ENCODE results near the gene TCF23. TPM values are rescaled to one million over a fixed set of nuclear protein-coding genes. Genes with fewer than 3 reads are reported as not detected.
"Not testable (repeated sequence)": the region's sequence is repeated elsewhere in the genome, so short reads cannot be mapped to it uniquely, and the experiment has no call there.

Gene TCF23
- total RNA-seq, 2 donors from 2014 or later = not detected

DNA sequence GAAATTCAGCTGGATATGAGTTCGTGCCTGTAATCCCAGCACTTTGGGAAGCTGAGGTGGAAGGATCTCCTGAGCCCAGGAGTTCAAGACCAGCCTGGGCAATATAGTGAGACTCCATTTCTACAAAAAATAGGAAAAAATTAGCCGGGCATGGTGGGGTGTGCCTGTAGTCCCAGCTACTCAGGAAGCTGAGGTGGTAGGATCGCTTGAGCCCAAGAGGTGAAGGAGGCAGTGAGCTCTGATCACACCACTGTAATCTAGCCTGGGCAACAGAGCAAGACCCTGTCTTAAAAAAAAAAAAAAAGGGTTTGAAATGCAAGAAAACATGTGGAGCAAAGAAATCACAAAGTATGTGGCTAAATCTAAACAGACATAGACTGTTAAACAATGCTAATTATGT, 39.7 kb upstream of the TCF23 start:
- no peaks in the 10 kb centered on the region for H3K9me3 Mint-ChIP-seq
- 90 to 91% methylated on average over 3 of the region's 3 CpGs for WGBS, 2 experiments (ENCODE audit: insufficient coverage in 1 of 2, insufficient read length in 1 of 2)
- no peaks in the 10 kb centered on the region for H3K36me3 ChIP-seq (ENCODE audit: control insufficient read depth, insufficient read depth, low read length)

DNA sequence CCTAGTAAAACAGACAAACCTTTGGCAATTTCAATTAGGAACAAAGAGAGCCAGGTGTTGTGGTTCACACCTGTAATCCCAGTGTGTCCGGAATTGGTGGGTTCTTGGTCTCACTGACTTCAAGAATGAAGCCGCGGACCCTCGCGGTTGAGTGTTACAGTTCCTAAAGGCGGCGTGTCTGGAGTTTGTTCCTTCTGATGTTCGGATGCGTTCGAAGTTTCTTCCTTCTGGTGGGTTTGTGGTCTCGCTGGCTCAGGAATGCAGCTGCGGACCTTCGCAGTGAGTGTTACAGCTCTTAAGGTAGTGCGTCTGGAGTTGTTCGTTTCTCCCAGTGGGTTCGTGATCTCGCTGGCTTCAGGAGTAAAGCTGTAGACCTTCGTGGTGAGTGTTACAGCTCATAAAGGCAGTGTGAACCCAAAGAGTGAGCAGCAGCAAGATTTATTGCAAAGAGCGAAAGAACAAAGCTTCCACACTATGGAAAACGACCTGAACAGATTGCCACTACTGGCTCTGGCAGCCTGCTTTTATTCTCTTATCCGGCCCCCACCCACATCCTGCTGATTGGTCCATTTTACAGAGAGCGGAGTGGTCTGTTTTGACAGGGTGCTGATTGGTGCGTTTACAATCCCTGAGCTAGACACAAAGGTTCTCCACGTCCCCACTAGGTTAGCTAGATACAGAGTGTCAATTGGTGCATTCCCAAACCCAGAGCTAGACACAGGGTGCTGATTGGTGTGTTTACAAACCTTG, 38.0 kb upstream of the TCF23 start:
- WGBS, 2 experiments (ENCODE audit: insufficient coverage in 1 of 2, insufficient read length in 1 of 2) = 93 to 96% methylated on average over 19 to 24 of the region's 24 CpGs

More for the DNA sequence above, 39.7 kb upstream of the TCF23 start:
- H3K4me1 ChIP-seq (ENCODE audit: control insufficient read depth, insufficient read depth, low read length) = no peaks in the 10 kb centered on the region
- no peak overlapping the region for H3K4me3 Mint-ChIP-seq
- no peak overlapping the region for H3K4me3 ChIP-seq (ENCODE audit: low read length)
- H3K27ac ChIP-seq (ENCODE audit: low read depth, low read length) = no peak overlapping the region
- H3K27me3 ChIP-seq (ENCODE audit: control insufficient read depth, insufficient read depth, low read length, poor library complexity, severe bottlenecking) = peaks cover 6% of the 10 kb centered on the region
- TF ChIP-seq, protein P1, sequence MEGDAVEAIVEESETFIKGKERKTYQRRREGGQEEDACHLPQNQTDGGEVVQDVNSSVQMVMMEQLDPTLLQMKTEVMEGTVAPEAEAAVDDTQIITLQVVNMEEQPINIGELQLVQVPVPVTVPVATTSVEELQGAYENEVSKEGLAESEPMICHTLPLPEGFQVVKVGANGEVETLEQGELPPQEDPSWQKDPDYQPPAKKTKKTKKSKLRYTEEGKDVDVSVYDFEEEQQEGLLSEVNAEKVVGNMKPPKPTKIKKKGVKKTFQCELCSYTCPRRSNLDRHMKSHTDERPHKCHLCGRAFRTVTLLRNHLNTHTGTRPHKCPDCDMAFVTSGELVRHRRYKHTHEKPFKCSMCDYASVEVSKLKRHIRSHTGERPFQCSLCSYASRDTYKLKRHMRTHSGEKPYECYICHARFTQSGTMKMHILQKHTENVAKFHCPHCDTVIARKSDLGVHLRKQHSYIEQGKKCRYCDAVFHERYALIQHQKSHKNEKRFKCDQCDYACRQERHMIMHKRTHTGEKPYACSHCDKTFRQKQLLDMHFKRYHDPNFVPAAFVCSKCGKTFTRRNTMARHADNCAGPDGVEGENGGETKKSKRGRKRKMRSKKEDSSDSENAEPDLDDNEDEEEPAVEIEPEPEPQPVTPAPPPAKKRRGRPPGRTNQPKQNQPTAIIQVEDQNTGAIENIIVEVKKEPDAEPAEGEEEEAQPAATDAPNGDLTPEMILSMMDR (conservative IDR thresholded peaks at IDR 0.05) = no peak
- no peaks in the 10 kb centered on the region for H3K9me3 ChIP-seq (ENCODE audit: control insufficient read depth, low read length)
- no peaks in the 10 kb centered on the region for H3K36me3 Mint-ChIP-seq (ENCODE audit: low read depth)
- peaks cover 8% of the 10 kb centered on the region for H3K27me3 Mint-ChIP-seq (ENCODE audit: insufficient read depth)
- no peak for DNase-seq
- no peak overlapping the region for H3K27ac Mint-ChIP-seq
- H3K9ac ChIP-seq (ENCODE audit: extremely low read depth, low read length, poor library complexity, severe bottlenecking) = no peak overlapping the region
- H3K4me1 Mint-ChIP-seq = no peaks in the 10 kb centered on the region

DNA sequence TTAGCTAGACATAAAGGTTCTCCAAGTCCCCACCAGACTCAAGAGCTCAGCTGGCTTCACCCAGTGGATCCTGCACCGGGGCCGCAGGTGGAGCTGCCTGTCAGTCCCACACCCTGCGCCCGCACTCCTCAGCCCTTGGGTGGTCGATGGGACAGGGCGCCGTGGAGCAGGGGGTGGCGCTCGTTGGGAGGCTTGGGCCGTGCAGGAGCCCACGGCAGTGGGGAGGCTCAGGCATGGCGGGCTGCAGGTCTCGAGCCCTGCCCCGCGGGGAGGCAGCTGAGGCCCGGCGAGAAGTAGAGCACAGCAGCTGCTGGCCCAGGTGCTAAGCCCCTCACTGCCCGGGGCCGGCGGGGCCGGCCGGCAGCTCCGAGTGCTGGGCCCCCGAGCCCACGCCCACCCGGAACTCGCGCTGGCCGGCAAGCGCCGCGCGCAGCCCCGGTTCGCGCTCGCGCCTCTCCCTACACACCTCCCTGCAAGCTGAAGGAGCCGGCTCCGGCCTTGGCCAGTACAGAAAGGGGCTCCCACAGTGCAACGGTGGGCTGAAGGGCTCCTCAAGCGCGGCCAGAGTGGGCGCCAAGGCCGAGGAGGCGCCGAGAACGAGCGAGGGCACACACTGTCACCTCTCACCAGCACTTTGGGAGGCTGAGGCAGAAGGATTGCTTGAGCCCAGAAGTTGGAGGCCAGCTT, 37.3 kb upstream of the TCF23 start:
- H3K36me3 ChIP-seq (ENCODE audit: control insufficient read depth, insufficient read depth, low read length); H3K9me3 Mint-ChIP-seq; H3K9me3 ChIP-seq (ENCODE audit: control insufficient read depth, low read length); H3K36me3 Mint-ChIP-seq (ENCODE audit: low read depth); H3K27ac Mint-ChIP-seq; H3K4me3 ChIP-seq (ENCODE audit: low read length); H3K27ac ChIP-seq (ENCODE audit: low read depth, low read length); H3K4me1 Mint-ChIP-seq; H3K9ac ChIP-seq (ENCODE audit: extremely low read depth, low read length, poor library complexity, severe bottlenecking); H3K4me1 ChIP-seq (ENCODE audit: control insufficient read depth, insufficient read depth, low read length); DNase-seq; H3K4me3 Mint-ChIP-seq; H3K27me3 ChIP-seq (ENCODE audit: control insufficient read depth, insufficient read depth, low read length, poor library complexity, severe bottlenecking): not testable (repeated sequence)
- H3K27me3 Mint-ChIP-seq (ENCODE audit: insufficient read depth) = peaks cover 14% of the 10 kb centered on the region
- 95 to 97% methylated on average over 12 to 49 of the region's 49 CpGs for WGBS, 2 experiments (ENCODE audit: insufficient coverage in 1 of 2, insufficient read length in 1 of 2)

More for the DNA sequence above, 38.0 kb upstream of the TCF23 start:
- not testable (repeated sequence) for H3K4me1 Mint-ChIP-seq; H3K9me3 ChIP-seq (ENCODE audit: control insufficient read depth, low read length); H3K9ac ChIP-seq (ENCODE audit: extremely low read depth, low read length, poor library complexity, severe bottlenecking); H3K27me3 ChIP-seq (ENCODE audit: control insufficient read depth, insufficient read depth, low read length, poor library complexity, severe bottlenecking); H3K27ac Mint-ChIP-seq; H3K36me3 Mint-ChIP-seq (ENCODE audit: low read depth); H3K4me1 ChIP-seq (ENCODE audit: control insufficient read depth, insufficient read depth, low read length); H3K9me3 Mint-ChIP-seq; H3K4me3 ChIP-seq (ENCODE audit: low read length); H3K36me3 ChIP-seq (ENCODE audit: control insufficient read depth, insufficient read depth, low read length); H3K27ac ChIP-seq (ENCODE audit: low read depth, low read length); DNase-seq; H3K4me3 Mint-ChIP-seq
- peaks cover 14% of the 10 kb centered on the region for H3K27me3 Mint-ChIP-seq (ENCODE audit: insufficient read depth)

- H3K9me3 ChIP-seq (ENCODE audit: control insufficient read depth, low read length) = no peaks in the 10 kb centered on the region
- WGBS, 2 experiments (ENCODE audit: insufficient coverage in 1 of 2, insufficient read length in 1 of 2) = 79 to 87% methylated on average over 1 to 2 of the region's 2 CpGs
- TF ChIP-seq, protein P1 (conservative IDR thresholded peaks at IDR 0.05) = no peak
- DNase-seq = no peak
- H3K4me1 Mint-ChIP-seq = peaks cover 4% of the 10 kb centered on the region
- peaks cover 48% of the 10 kb centered on the region for H3K27me3 Mint-ChIP-seq (ENCODE audit: insufficient read depth)
- no peak overlapping the region for H3K9ac ChIP-seq (ENCODE audit: extremely low read depth, low read length, poor library complexity, severe bottlenecking)
- H3K36me3 ChIP-seq (ENCODE audit: control insufficient read depth, insufficient read depth, low read length) = no peaks in the 10 kb centered on the region
- no peak overlapping the region for H3K27ac Mint-ChIP-seq
- H3K4me1 ChIP-seq (ENCODE audit: control insufficient read depth, insufficient read depth, low read length) = no peaks in the 10 kb centered on the region
- no peaks in the 10 kb centered on the region for H3K9me3 Mint-ChIP-seq
- H3K27ac ChIP-seq (ENCODE audit: low read depth, low read length) = no peak overlapping the region
- H3K4me3 ChIP-seq (ENCODE audit: low read length) = no peak overlapping the region
- no peak overlapping the region for H3K4me3 Mint-ChIP-seq
- peaks cover 37% of the 10 kb centered on the region for H3K27me3 ChIP-seq (ENCODE audit: control insufficient read depth, insufficient read depth, low read length, poor library complexity, severe bottlenecking)
- H3K36me3 Mint-ChIP-seq (ENCODE audit: low read depth) = no peaks in the 10 kb centered on the region
These were observed 33.3 kb upstream of the TCF23 start for GRCh38 chr2:27115519-27115918.

Data from endodermal cell (in vitro differentiated cells).